B cell (primary cell): ENCODE data around the gene C22orf31. TPM values are rescaled to one million over a fixed set of nuclear protein-coding genes. Genes with fewer than 3 reads are reported as not detected.

Experiments used
- ATAC-seq: fragments of 200-7000 bp; cut with Tn5 transposase; one replicate; pipeline ENCODE4 v1.10.0; 2021; ENCODE audit warnings: low read depth, mild to moderate bottlenecking, moderate number of reproducible peaks, moderate library complexity
- CTCF ChIA-PET: fragments of 350-600 bp; sonication (Branson Sonifier 250); formaldehyde crosslinking; loops from one replicate; lab custom pipeline; 2021; ENCODE audit warnings: antibody characterized with exemption, inconsistent platforms; lab: Charles Lee
- POLR2A ChIA-PET: fragments of 350-600 bp; sonication (Branson Sonifier 250); formaldehyde crosslinking; loops from one replicate; lab custom pipeline; 2021; ENCODE audit warnings: antibody characterized with exemption; lab: Charles Lee
- DNase-seq: peaks from one replicate; pipeline ENCODE4 v3.0.0; 2013
- H2AFZ ChIP-seq: 2 replicates; pipeline ENCODE4 v1.6.1; 2012; ENCODE audit warnings: mild to moderate bottlenecking, low read depth, low read length; ENCODE audit not compliant: insufficient read depth, poor library complexity, severe bottlenecking
- H3K27ac ChIP-seq, 2 donors: 1 replicate in 1 of 2; 2 replicates in 1 of 2; pipeline ENCODE4 v1.5.1; 2012 to 2013; ENCODE audit warnings: low read length in 2 of 2, mild to moderate bottlenecking in 2 of 2, moderate library complexity in 1 of 2
- H3K27me3 ChIP-seq, 4 experiments: fragments of 200-600 bp in 1 of 4; sonication (generic) in 1 of 4; replicated peaks in 1 of 4; 1 replicate in 2 of 4; 2 replicates in 2 of 4; pipeline versions ENCODE4 v1.6.1 to v1.7.0; 2013 to 2016; ENCODE audit warnings: low read length in 3 of 4, mild to moderate bottlenecking in 2 of 4, mixed read lengths in 1 of 4, moderate library complexity in 1 of 4; ENCODE audit not compliant: insufficient read depth in 4 of 4, control insufficient read depth in 3 of 4; ENCODE audit errors: control extremely low read depth in 1 of 4
- H3K36me3 ChIP-seq, 2 experiments: replicated peaks in 1 of 2; 1 replicate in 1 of 2; 2 replicates in 1 of 2; pipeline versions ENCODE4 v1.6.1 to v1.7.1; 2013; ENCODE audit warnings: low read length in 1 of 2; ENCODE audit not compliant: insufficient read depth in 2 of 2, control insufficient read depth in 1 of 2; ENCODE audit errors: control extremely low read depth in 1 of 2, extremely low read depth in 1 of 2
- H3K4me1 ChIP-seq, 2 donors: fragments of 200-600 bp in 1 of 2; sonication (generic) in 1 of 2; 1 replicate in 1 of 2; 2 replicates in 1 of 2; pipeline versions ENCODE4 v1.5.1 to v1.6.1; 2013 to 2017; ENCODE audit warnings: low read length in 2 of 2; ENCODE audit not compliant: control insufficient read depth in 2 of 2, insufficient read depth in 2 of 2
- H3K4me2 ChIP-seq: replicated peaks from 2 replicates; pipeline ENCODE3; 2012; ENCODE audit warnings: mild to moderate bottlenecking, low read depth, low read length; ENCODE audit not compliant: poor library complexity, severe bottlenecking
- H3K4me3 ChIP-seq, 5 experiments: fragments of 200-600 bp in 1 of 5; sonication (generic) in 1 of 5; 1 replicate in 3 of 5; 2 replicates in 2 of 5; pipeline versions ENCODE4 v1.5.1 to v1.7.0; 2011 to 2016; ENCODE audit warnings: low read length in 4 of 5, mild to moderate bottlenecking in 4 of 5, low read depth in 2 of 5, control low read depth in 1 of 5, moderate library complexity in 1 of 5; ENCODE audit not compliant: insufficient read depth in 1 of 5; ENCODE audit errors: control extremely low read depth in 1 of 5, extremely low read depth in 1 of 5
- H3K79me2 ChIP-seq: fragments of 200-600 bp; sonication (generic); one replicate; pipeline ENCODE4 v1.6.0; 2016; ENCODE audit warnings: low read length; ENCODE audit not compliant: control insufficient read depth, insufficient read depth
- H3K9ac ChIP-seq: fragments of 200-600 bp; sonication (generic); 2 replicates; pipeline ENCODE4 v1.6.1; 2017; ENCODE audit warnings: mild to moderate bottlenecking, low read length, moderate library complexity
- H3K9me3 ChIP-seq, 3 donors: one replicate each; pipeline versions ENCODE4 v1.6.1 to v1.7.1; 2013; ENCODE audit warnings: low read length in 2 of 3; ENCODE audit not compliant: control insufficient read depth in 2 of 3, insufficient read depth in 1 of 3; ENCODE audit errors: control extremely low read depth in 1 of 3
- H4K20me1 ChIP-seq: 2 replicates; pipeline ENCODE4 v1.6.0; 2012; ENCODE audit warnings: mild to moderate bottlenecking, low read length; ENCODE audit not compliant: insufficient read depth, control insufficient read depth, poor library complexity, severe bottlenecking
- H3K27ac Mint-ChIP-seq: one replicate; pipeline ENCODE4 v1.8.0; 2021; ENCODE audit warnings: mixed read lengths
- H3K27me3 Mint-ChIP-seq: one replicate; pipeline ENCODE4 v1.8.0; 2021; ENCODE audit warnings: mixed read lengths
- H3K4me1 Mint-ChIP-seq: one replicate; pipeline ENCODE4 v1.8.0; 2021; ENCODE audit warnings: mixed read lengths
- H3K4me3 Mint-ChIP-seq: one replicate; pipeline ENCODE4 v1.8.0; 2021; ENCODE audit warnings: mixed read lengths
- H3K9me3 Mint-ChIP-seq: one replicate; pipeline ENCODE4 v1.8.0; 2022; ENCODE audit warnings: mixed read lengths; ENCODE audit not compliant: insufficient read depth
- EZH2 ChIP-seq: IDR thresholded peaks from 2 replicates; pipeline ENCODE4 v1.6.1; 2012; ENCODE audit warnings: borderline replicate concordance, low read depth, mild to moderate bottlenecking, moderate library complexity, low read length; ENCODE audit not compliant: insufficient read depth, poor library complexity, severe bottlenecking
- WGBS: methylation state at CpG from one replicate; pipeline ENCODE4 v1.1.5; 2013; ENCODE audit warnings: missing lambda C conversion rate; ENCODE audit not compliant: insufficient coverage; 5-methylcytosine and 5-hydroxymethylcytosine counted together
- intact Hi-C: fragments of 100-400 bp; cut with micrococcal nuclease; formaldehyde crosslinking; loops from one replicate; pipeline ENCODE4 v1.10.0; 2022
- polyA plus RNA-seq: library from polyadenylated mRNA; depleted of rRNA; stranded (reverse); fragments of >200 nt; gene quantifications from 2 replicates; pipeline ENCODE4 v1.2.3, GENCODE V29; 2012
- total RNA-seq, 2 donors: library from RNA; stranded (reverse); fragments of 120-200 nt in 1 of 2; gene quantifications; 1 replicate in 1 of 2; 2 replicates in 1 of 2; pipeline versions ENCODE4 v1.2.3 to v1.2.4, GENCODE V29; 2013 to 2022
- TF ChIP-seq, protein P1 (sequence below): fragments of 200-600 bp; IDR thresholded peaks from one replicate; pipeline ENCODE4 v1.8.0; 2022; ENCODE audit warnings: antibody characterized with exemption, mild to moderate bottlenecking

C22orf31 gene
- total and polyA plus RNA-seq, 2 donors (not counting 1 experiment from before 2014, with no cell fraction given): not detected

DNA sequence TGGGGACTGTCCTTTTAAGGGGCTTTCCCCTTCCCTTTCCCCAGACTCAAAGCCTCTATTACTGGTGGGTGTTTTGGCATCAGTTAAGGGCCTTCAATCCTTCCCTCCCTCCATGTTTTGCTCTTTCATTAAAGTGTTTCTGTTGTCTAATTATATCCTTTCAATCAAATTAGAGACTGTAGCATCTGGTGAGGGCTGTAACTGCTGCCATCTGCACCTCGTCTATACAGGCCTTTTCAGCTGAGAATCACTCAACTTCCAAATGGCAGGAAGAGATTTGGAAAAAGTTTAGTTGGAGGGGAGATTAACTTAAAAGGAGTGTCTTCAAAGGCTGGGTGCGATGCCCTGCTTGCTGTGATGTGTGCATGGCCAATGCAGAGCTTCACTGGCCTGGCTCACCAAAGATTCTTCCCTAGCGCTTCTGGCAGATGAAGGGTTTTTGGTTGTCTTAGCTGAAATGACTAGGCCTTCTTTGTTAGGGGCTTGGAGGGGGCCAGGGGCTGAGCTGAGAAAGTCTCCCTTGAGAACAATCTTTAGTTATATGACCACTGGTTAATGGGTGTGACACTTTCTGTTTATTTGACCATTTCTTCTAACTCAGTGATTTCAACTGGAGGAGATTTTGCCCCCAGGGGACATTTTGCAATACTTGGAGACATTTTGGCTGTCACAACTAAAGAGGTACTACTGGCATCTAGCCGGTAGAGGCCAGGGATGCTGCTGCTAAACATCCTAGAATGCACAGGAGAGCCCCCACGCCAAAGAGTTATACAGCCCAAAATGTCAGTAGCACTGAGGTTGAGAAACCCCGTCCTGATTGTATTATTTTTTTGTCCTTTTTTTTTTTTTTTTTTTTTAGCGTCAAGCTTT lies 18.7 kb upstream of the C22orf31 start:
- ChIA-PET POLR2A (no interaction called here), CTCF (no interaction called here)
- Histone ChIP-seq H3K27me3 (peaks cover 0 to 14% (median 12%) of the 10 kb centered on the region in 4 experiments), H3K4me2 (no peak overlapping the region), H3K27ac (no peak overlapping the region), H4K20me1 (no peaks in the 10 kb centered on the region), H3K9ac (no peak overlapping the region), H2AFZ (no peak overlapping the region), H3K9me3 (no peaks in the 10 kb centered on the region), H3K4me1 (no peaks in the 10 kb centered on the region), H3K79me2 (no peaks in the 10 kb centered on the region), H3K36me3 (no peaks in the 10 kb centered on the region), H3K4me3 (no peak overlapping the region)
- Mint-ChIP-seq H3K9me3 (no peaks in the 10 kb centered on the region), H3K27ac (no peak overlapping the region), H3K4me3 (no peak overlapping the region), H3K4me1 (no peaks in the 10 kb centered on the region), H3K27me3 (peaks cover 34% of the 10 kb centered on the region)
- DNase-seq (no peak), ATAC-seq (no peak)
- intact Hi-C loops: no loop called here
- WGBS: 94% methylated on average over 3 of the region's 7 CpGs
- TF ChIP-seq, protein P1, sequence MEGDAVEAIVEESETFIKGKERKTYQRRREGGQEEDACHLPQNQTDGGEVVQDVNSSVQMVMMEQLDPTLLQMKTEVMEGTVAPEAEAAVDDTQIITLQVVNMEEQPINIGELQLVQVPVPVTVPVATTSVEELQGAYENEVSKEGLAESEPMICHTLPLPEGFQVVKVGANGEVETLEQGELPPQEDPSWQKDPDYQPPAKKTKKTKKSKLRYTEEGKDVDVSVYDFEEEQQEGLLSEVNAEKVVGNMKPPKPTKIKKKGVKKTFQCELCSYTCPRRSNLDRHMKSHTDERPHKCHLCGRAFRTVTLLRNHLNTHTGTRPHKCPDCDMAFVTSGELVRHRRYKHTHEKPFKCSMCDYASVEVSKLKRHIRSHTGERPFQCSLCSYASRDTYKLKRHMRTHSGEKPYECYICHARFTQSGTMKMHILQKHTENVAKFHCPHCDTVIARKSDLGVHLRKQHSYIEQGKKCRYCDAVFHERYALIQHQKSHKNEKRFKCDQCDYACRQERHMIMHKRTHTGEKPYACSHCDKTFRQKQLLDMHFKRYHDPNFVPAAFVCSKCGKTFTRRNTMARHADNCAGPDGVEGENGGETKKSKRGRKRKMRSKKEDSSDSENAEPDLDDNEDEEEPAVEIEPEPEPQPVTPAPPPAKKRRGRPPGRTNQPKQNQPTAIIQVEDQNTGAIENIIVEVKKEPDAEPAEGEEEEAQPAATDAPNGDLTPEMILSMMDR: no peak
- no peak for TF ChIP-seq EZH2

DNA sequence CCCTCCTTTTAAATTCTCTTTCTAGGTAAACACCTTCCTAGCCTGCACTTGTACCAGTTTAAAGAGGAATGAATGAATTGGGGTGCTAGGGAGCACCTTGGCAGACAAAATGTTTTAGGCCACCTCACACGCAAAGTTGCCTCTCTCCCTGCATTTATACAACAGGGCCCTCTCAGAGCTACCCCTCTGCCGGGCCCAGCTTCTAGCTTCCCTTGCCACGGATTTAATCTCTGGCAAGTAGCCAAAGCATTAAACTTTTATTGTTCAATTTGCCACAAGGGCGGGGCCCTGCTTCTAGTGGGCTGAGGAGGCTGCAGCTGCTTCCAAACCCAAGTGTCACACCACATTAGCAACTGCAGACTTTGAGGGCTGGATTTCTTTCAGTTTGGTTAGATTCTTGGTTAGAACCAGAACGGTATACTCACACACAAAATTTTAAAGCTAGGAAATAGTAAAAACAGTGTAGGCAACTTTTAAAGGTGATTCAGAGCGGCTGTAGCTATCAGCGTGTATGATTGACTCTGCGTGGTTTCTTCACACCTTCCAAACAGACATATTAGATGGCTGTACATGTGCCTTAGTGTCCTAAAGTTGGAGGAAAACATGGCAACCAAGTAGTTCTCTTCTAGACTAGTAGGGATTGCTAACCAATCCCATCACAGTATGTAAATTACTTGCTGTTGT lies 17.7 kb upstream of the C22orf31 start:
- intact Hi-C loops: loop anchor here (10.0 kb wide), 1 partner anchor 305 kb away; the partner anchor contains the start of gene AP1B1
- Histone ChIP-seq H3K4me2 (no peak overlapping the region), H2AFZ (no peak overlapping the region), H3K4me3 (no peak overlapping the region), H3K4me1 (peaks cover 0 to 2% of the 10 kb centered on the region in 2 donors), H3K27me3 (peaks cover 0 to 22% (median 20%) of the 10 kb centered on the region in 4 experiments), H3K79me2 (no peaks in the 10 kb centered on the region), H3K36me3 (no peaks in the 10 kb centered on the region), H3K9ac (no peak overlapping the region), H4K20me1 (no peaks in the 10 kb centered on the region), H3K9me3 (no peaks in the 10 kb centered on the region), H3K27ac (no peak overlapping the region)
- ATAC-seq (no peak), DNase-seq (no peak)
- Mint-ChIP-seq H3K27ac (no peak overlapping the region), H3K4me1 (peaks cover under 1% of the 10 kb centered on the region), H3K27me3 (peaks cover 44% of the 10 kb centered on the region), H3K9me3 (no peaks in the 10 kb centered on the region), H3K4me3 (no peak overlapping the region)
- CTCF ChIA-PET: no interaction called here
- TF ChIP-seq EZH2: no peak
- TF ChIP-seq, protein P1: no peak
- POLR2A ChIA-PET: no interaction called here
- 33% methylated on average over 3 of the region's 8 CpGs for whole genome bisulfite sequencing
